Activated naive CD8-positive, alpha-beta T cell (primary cell): ENCODE data around the gene GOLGA6A.
"Not testable (repeated sequence)": the region's sequence is repeated elsewhere in the genome, so short reads cannot be mapped to it uniquely, and the experiment has no call there.

ENCODE experiments used
- H3K27ac Mint-ChIP-seq: one replicate; pipeline ENCODE4 v1.8.0; 2021; ENCODE audit warnings: mixed read lengths
- H3K27me3 Mint-ChIP-seq: one replicate; pipeline ENCODE4 v1.8.0; 2021; ENCODE audit warnings: mixed read lengths
- H3K36me3 Mint-ChIP-seq: one replicate; pipeline ENCODE4 v1.8.0; 2021; ENCODE audit warnings: mixed read lengths
- H3K4me1 Mint-ChIP-seq: one replicate; pipeline ENCODE4 v1.8.0; 2021; ENCODE audit warnings: low read depth, mixed read lengths
- H3K4me3 Mint-ChIP-seq: one replicate; pipeline ENCODE4 v1.8.0; 2021; ENCODE audit warnings: mild to moderate bottlenecking, mixed read lengths
- H3K9me3 Mint-ChIP-seq: one replicate; pipeline ENCODE4 v1.8.0; 2021; ENCODE audit warnings: low read depth, mixed read lengths

Gene GOLGA6A

GRCh38 chr15:74122403-74123130 is 40.2 kb upstream of the GOLGA6A start:
- no peak overlapping the region for H3K4me3 Mint-ChIP-seq
- no peak overlapping the region for H3K27ac Mint-ChIP-seq

GRCh38 chr15:74121858-74122257 is 39.5 kb upstream of the GOLGA6A start:
- H3K27me3 Mint-ChIP-seq = peaks cover 15% of the 10 kb centered on the region
- no peaks in the 10 kb centered on the region for H3K9me3 Mint-ChIP-seq
- H3K36me3 Mint-ChIP-seq = no peaks in the 10 kb centered on the region
- no peak overlapping the region for H3K4me3 Mint-ChIP-seq
- H3K27ac Mint-ChIP-seq = no peak overlapping the region
- H3K4me1 Mint-ChIP-seq = peaks cover 3% of the 10 kb centered on the region

More at GRCh38 chr15:74122403-74123130, 40.2 kb upstream of the GOLGA6A start:
- peaks cover 19% of the 10 kb centered on the region for H3K27me3 Mint-ChIP-seq
- no peaks in the 10 kb centered on the region for H3K36me3 Mint-ChIP-seq
- H3K9me3 Mint-ChIP-seq = no peaks in the 10 kb centered on the region
- H3K4me1 Mint-ChIP-seq = peaks cover 5% of the 10 kb centered on the region

- peaks cover 15% of the 10 kb centered on the region for H3K27me3 Mint-ChIP-seq
Measured at GRCh38 chr15:74121039-74121438, 38.7 kb upstream of the GOLGA6A start.

GRCh38 chr15:74120426-74120825 is 38.1 kb upstream of the GOLGA6A start:
- peaks cover 3% of the 10 kb centered on the region for H3K4me1 Mint-ChIP-seq
- H3K9me3 Mint-ChIP-seq = no peaks in the 10 kb centered on the region
- H3K27me3 Mint-ChIP-seq = peaks cover 13% of the 10 kb centered on the region

More at GRCh38 chr15:74121039-74121438, 38.7 kb upstream of the GOLGA6A start:
- peaks cover 3% of the 10 kb centered on the region for H3K4me1 Mint-ChIP-seq
- no peaks in the 10 kb centered on the region for H3K36me3 Mint-ChIP-seq
- H3K4me3 Mint-ChIP-seq = no peak overlapping the region
- no peak overlapping the region for H3K27ac Mint-ChIP-seq
- H3K9me3 Mint-ChIP-seq = no peaks in the 10 kb centered on the region

GRCh38 chr15:74109713-74110112 is 27.4 kb upstream of the GOLGA6A start:
- Mint-ChIP-seq H3K9me3 (no peaks in the 10 kb centered on the region), H3K4me3 (no peak overlapping the region), H3K36me3 (no peaks in the 10 kb centered on the region), H3K4me1 (no peaks in the 10 kb centered on the region), H3K27me3 (no peaks in the 10 kb centered on the region), H3K27ac (no peak overlapping the region)

More at GRCh38 chr15:74120426-74120825, 38.1 kb upstream of the GOLGA6A start:
- Mint-ChIP-seq H3K27ac (no peak overlapping the region), H3K4me3 (no peak overlapping the region), H3K36me3 (no peaks in the 10 kb centered on the region)

- H3K27ac Mint-ChIP-seq, H3K36me3 Mint-ChIP-seq, H3K27me3 Mint-ChIP-seq, H3K9me3 Mint-ChIP-seq, H3K4me1 Mint-ChIP-seq, H3K4me3 Mint-ChIP-seq: not testable (repeated sequence)
Measured at GRCh38 chr15:74108611-74109010, 26.3 kb upstream of the GOLGA6A start.

- Mint-ChIP-seq H3K36me3 (no peaks in the 10 kb centered on the region), H3K27me3 (no peaks in the 10 kb centered on the region), H3K4me1 (no peaks in the 10 kb centered on the region), H3K4me3 (no peak overlapping the region), H3K9me3 (no peaks in the 10 kb centered on the region), H3K27ac (no peak overlapping the region)
Measured at GRCh38 chr15:74108111-74108510, 25.8 kb upstream of the GOLGA6A start.

- not testable (repeated sequence) for H3K4me1 Mint-ChIP-seq, H3K9me3 Mint-ChIP-seq, H3K27me3 Mint-ChIP-seq, H3K36me3 Mint-ChIP-seq
- Mint-ChIP-seq H3K27ac (peak overlapping the region; percentile 86), H3K4me3 (peak overlapping the region; percentile 86)
Measured at GRCh38 chr15:74099963-74100733, 17.8 kb upstream of the GOLGA6A start.

GRCh38 chr15:74096753-74097474 is 14.6 kb upstream of the GOLGA6A start:
- not testable (repeated sequence) for H3K4me1 Mint-ChIP-seq, H3K4me3 Mint-ChIP-seq, H3K27me3 Mint-ChIP-seq, H3K9me3 Mint-ChIP-seq, H3K36me3 Mint-ChIP-seq, H3K27ac Mint-ChIP-seq

- H3K27me3 Mint-ChIP-seq, H3K36me3 Mint-ChIP-seq, H3K27ac Mint-ChIP-seq, H3K4me3 Mint-ChIP-seq, H3K9me3 Mint-ChIP-seq, H3K4me1 Mint-ChIP-seq: not testable (repeated sequence)
Measured at GRCh38 chr15:74095610-74096009, 13.3 kb upstream of the GOLGA6A start.

- not testable (repeated sequence) for H3K4me3 Mint-ChIP-seq, H3K4me1 Mint-ChIP-seq, H3K27me3 Mint-ChIP-seq, H3K36me3 Mint-ChIP-seq, H3K27ac Mint-ChIP-seq, H3K9me3 Mint-ChIP-seq
Measured at GRCh38 chr15:74094567-74094966, 12.2 kb upstream of the GOLGA6A start.

- not testable (repeated sequence) for H3K27ac Mint-ChIP-seq, H3K4me1 Mint-ChIP-seq, H3K9me3 Mint-ChIP-seq
Measured at GRCh38 chr15:74075781-74076180, 6.6 kb downstream of the GOLGA6A start.

GRCh38 chr15:74072614-74073337 is 9.6 kb downstream of the GOLGA6A start:
- not testable (repeated sequence) for H3K4me3 Mint-ChIP-seq, H3K27ac Mint-ChIP-seq, H3K4me1 Mint-ChIP-seq, H3K9me3 Mint-ChIP-seq, H3K27me3 Mint-ChIP-seq, H3K36me3 Mint-ChIP-seq

More at GRCh38 chr15:74075781-74076180, 6.6 kb downstream of the GOLGA6A start:
- H3K4me3 Mint-ChIP-seq, H3K36me3 Mint-ChIP-seq, H3K27me3 Mint-ChIP-seq: not testable (repeated sequence)

GRCh38 chr15:74072132-74072531 is 10.2 kb downstream of the GOLGA6A start:
- not testable (repeated sequence) for H3K27me3 Mint-ChIP-seq, H3K4me1 Mint-ChIP-seq, H3K9me3 Mint-ChIP-seq, H3K27ac Mint-ChIP-seq, H3K36me3 Mint-ChIP-seq, H3K4me3 Mint-ChIP-seq

GRCh38 chr15:74071645-74072044 is 10.7 kb downstream of the GOLGA6A start:
- not testable (repeated sequence) for H3K27ac Mint-ChIP-seq, H3K9me3 Mint-ChIP-seq, H3K27me3 Mint-ChIP-seq, H3K36me3 Mint-ChIP-seq, H3K4me3 Mint-ChIP-seq, H3K4me1 Mint-ChIP-seq
